K562 (cell line): ENCODE results near the gene SLCO3A1. TPM values are rescaled to one million over a fixed set of nuclear protein-coding genes. Genes with fewer than 3 reads are reported as not detected.

Source experiments
- ATAC-seq: fragments of 200-7000 bp; cut with Tn5 transposase; 3 replicates; pipeline ENCODE4 v1.9.1; 2020; ENCODE audit warnings: moderate library complexity
- BruUV-seq: library from RNA; stranded (reverse); fragments of 400-500 nt; replicated peaks from 2 replicates; lab custom pipeline; 2021; lab: Mats Ljungman, UMichigan
- CTCF ChIA-PET: fragments of 300-600 bp; formaldehyde crosslinking; extraction: SDS; loops from one replicate; lab custom pipeline; 2021; ENCODE audit warnings: low intra/inter-chr PET ratio; lab: Yijun Ruan, JAX
- POLR2A ChIA-PET: fragments of 300-600, 350-650 bp; sonication (Branson Sonifier 250); formaldehyde crosslinking; extraction: SDS; loops from one replicate; lab custom pipeline; 2021; ENCODE audit warnings: antibody characterized with exemption, inconsistent platforms; lab: Yijun Ruan, JAX
- DNase-seq, 4 experiments: peaks; one replicate each; pipeline versions ENCODE4 v3.0.0 to v3.0.0-alpha.2; 2011 to 2018; ENCODE audit warnings: low spot score in 3 of 4, mixed read lengths in 3 of 4; ENCODE audit errors: extremely low read depth in 1 of 4
- FAIRE-seq: peaks from 2 replicates; lab custom pipeline; 2011; peaks lifted over from hg19 to GRCh38; lab: Jason Lieb, UNC
- H2AFZ ChIP-seq: 2 replicates; pipeline ENCODE4 v1.6.0; 2011; ENCODE audit warnings: low read depth, low read length, control low read depth, inconsistent platforms
- H3K27ac ChIP-seq: fragments of 200-600 bp; 3 replicates; pipeline ENCODE4 v1.8.0; 2011; ENCODE audit warnings: low read depth, mild to moderate bottlenecking, control low read depth, inconsistent platforms, low read length, moderate library complexity, mixed read lengths; ENCODE audit errors: extremely low read depth
- H3K27me3 ChIP-seq, 2 experiments: fragments of 300-600 bp in 1 of 2; 2 replicates in 1 of 2; 3 replicates in 1 of 2; pipeline versions ENCODE4 v1.6.0 to v1.8.0; 2011; ENCODE audit warnings: inconsistent platforms in 2 of 2, low read length in 2 of 2, mild to moderate bottlenecking in 1 of 2, mixed read lengths in 1 of 2, moderate library complexity in 1 of 2; ENCODE audit not compliant: control insufficient read depth in 2 of 2, insufficient read depth in 2 of 2
- H3K36me3 ChIP-seq: fragments of 300-600 bp; 3 replicates; pipeline ENCODE4 v1.8.0; 2011; ENCODE audit warnings: mild to moderate bottlenecking, low read length, inconsistent platforms; ENCODE audit not compliant: control insufficient read depth, insufficient read depth
- H3K4me1 ChIP-seq, 2 experiments: fragments of 200-600 bp in 1 of 2; replicated peaks in 1 of 2; 2 replicates in 1 of 2; 3 replicates in 1 of 2; pipeline versions ENCODE4 v1.5.1 to v1.8.0; 2011; ENCODE audit warnings: inconsistent platforms in 2 of 2, low read length in 2 of 2, mild to moderate bottlenecking in 1 of 2, mixed read lengths in 1 of 2, moderate library complexity in 1 of 2; ENCODE audit not compliant: control insufficient read depth in 2 of 2, insufficient read depth in 2 of 2
- H3K4me2 ChIP-seq: 2 replicates; pipeline ENCODE4 v1.6.1; 2011; ENCODE audit warnings: low read length, control low read depth, inconsistent platforms, mixed read lengths; ENCODE audit not compliant: insufficient read depth
- H3K4me3 ChIP-seq: fragments of 200-600 bp; sonication (generic), shearing (Covaris generic); 2 replicates; pipeline ENCODE4 v1.5.1; 2016; ENCODE audit warnings: control low read depth, inconsistent platforms
- H3K79me2 ChIP-seq: fragments of 200-600 bp; 3 replicates; pipeline ENCODE4 v1.8.0; 2011; ENCODE audit warnings: low read length, inconsistent platforms; ENCODE audit not compliant: control insufficient read depth, insufficient read depth
- H3K9ac ChIP-seq, 2 experiments: 2 replicates each; pipeline versions ENCODE4 v1.6.0 to v1.6.1; 2011; ENCODE audit warnings: low read depth in 2 of 2, low read length in 2 of 2, control low read depth in 1 of 2, inconsistent platforms in 1 of 2, mild to moderate bottlenecking in 1 of 2, mixed read lengths in 1 of 2; ENCODE audit not compliant: insufficient read depth in 1 of 2
- H3K9me1 ChIP-seq: one replicate; pipeline ENCODE4 v1.6.0; 2011; ENCODE audit warnings: inconsistent platforms, mild to moderate bottlenecking, low read length, moderate library complexity; ENCODE audit not compliant: control insufficient read depth, insufficient read depth
- H3K9me3 ChIP-seq: replicated peaks from 2 replicates; pipeline ENCODE4 v1.5.1; 2011; ENCODE audit warnings: low read depth, low read length, inconsistent platforms; ENCODE audit not compliant: control insufficient read depth, insufficient read depth
- H4K20me1 ChIP-seq: replicated peaks from 2 replicates; pipeline ENCODE4 v1.6.1; 2011; ENCODE audit warnings: low read length, inconsistent platforms, mixed read lengths; ENCODE audit not compliant: control insufficient read depth, insufficient read depth
- CHCHD3 ChIP-seq: fragments of 250-450 bp; sonication (Bioruptor Pico); IDR thresholded peaks from 2 replicates; pipeline ENCODE4 v2.1.2; 2022; ENCODE audit warnings: mild to moderate bottlenecking
- GATAD2A ChIP-seq: fragments of 450-650 bp; IDR thresholded peaks from 2 replicates; pipeline ENCODE4 v1.6.1; 2017
- HDAC2 ChIP-seq: fragments of 450-650 bp; IDR thresholded peaks from 2 replicates; pipeline ENCODE4 v1.6.1; 2016; ENCODE audit warnings: mild to moderate bottlenecking
- ILK ChIP-seq: fragments of 450-650 bp; IDR thresholded peaks from 2 replicates; pipeline ENCODE4 v1.6.1; 2016; ENCODE audit warnings: missing genetic modification characterization, low read depth, mild to moderate bottlenecking, missing compliant biosample characterization, moderate library complexity, borderline replicate concordance
- NR4A1 ChIP-seq, 2 experiments: fragments of 250-450 bp in 1 of 2; fragments of 450-650 bp in 1 of 2; sonication (Bioruptor Pico) in 1 of 2; IDR thresholded peaks; 2 replicates each; pipeline versions ENCODE4 v1.4.0 to v1.6.1; 2016 to 2020; ENCODE audit warnings: mild to moderate bottlenecking in 2 of 2, missing compliant biosample characterization in 1 of 2, missing genetic modification characterization in 1 of 2, moderate library complexity in 1 of 2
- RBBP5 ChIP-seq: fragments of 200-600 bp; sonication (generic); IDR thresholded peaks from 2 replicates; pipeline ENCODE4 v1.6.1; 2012; ENCODE audit warnings: borderline replicate concordance, mild to moderate bottlenecking, low read length, control low read depth, inconsistent platforms; ENCODE audit not compliant: insufficient read depth, poor library complexity, severe bottlenecking
- RFX5 ChIP-seq: IDR thresholded peaks from 2 replicates; pipeline ENCODE4 v1.6.1; 2011; ENCODE audit warnings: low read depth, mild to moderate bottlenecking, improper control_type of control experiment, low read length
- ZC3H11A ChIP-seq: IDR thresholded peaks from 2 replicates; pipeline ENCODE4 v1.6.1; 2012; ENCODE audit warnings: low read depth, low read length, improper control_type of control experiment
- ZNF184 ChIP-seq: sonication (generic); formaldehyde crosslinking; IDR thresholded peaks from 2 replicates; pipeline ENCODE4 v1.5.0; 2020; ENCODE audit warnings: missing genetic modification reagents
- ZNF217 ChIP-seq: sonication (generic); formaldehyde crosslinking; IDR thresholded peaks from 2 replicates; pipeline ENCODE4 v1.8.0; 2022; ENCODE audit warnings: mild to moderate bottlenecking, missing genetic modification reagents
- ZNF444 ChIP-seq: fragments of 250-450 bp; sonication (Bioruptor Pico); IDR thresholded peaks from 2 replicates; pipeline ENCODE4 v1.4.0; 2020; ENCODE audit warnings: mild to moderate bottlenecking, moderate library complexity
- ZNF668 ChIP-seq: fragments of 250-450 bp; sonication (Bioruptor Pico); IDR thresholded peaks from 2 replicates; pipeline ENCODE4 v1.8.0; 2022; ENCODE audit warnings: mild to moderate bottlenecking, inconsistent platforms
- WGBS: fragments of 100-300 bp; shearing (Covaris generic); methylation state at CpG from one replicate; pipeline ENCODE4 v1.1.6; 2016; ENCODE audit warnings: low coverage, mixed read lengths; ENCODE audit not compliant: insufficient coverage; ENCODE audit errors: missing lambda C conversion rate; 5-methylcytosine and 5-hydroxymethylcytosine counted together
- in situ Hi-C: fragments of 300-500 bp; cut with MboI; formaldehyde crosslinking; loops from 4 replicates; pipeline ENCODE4 v1.15.0; 2018; ENCODE audit warnings: inconsistent platforms, mixed read lengths
- intact Hi-C: fragments of 100-400 bp; cut with micrococcal nuclease; formaldehyde crosslinking; loops from 2 replicates; pipeline ENCODE4 v1.14.2; 2022
- polyA plus RNA-seq, 8 experiments: library from polyadenylated mRNA; depleted of rRNA in 4 of 8; stranded (reverse) in 5 of 8; unstranded in 3 of 8; fragments of >200 nt; fragmentation: Nextera tagmentation in 2 of 8; fragmentation: Illumina TruSeq in 1 of 8; extraction: Ambion mirVana in 2 of 8; extraction: Trizol in 1 of 8; gene quantifications; 2 replicates each; pipeline versions ENCODE4 v1.2.1 to v1.2.3, GENCODE V29; 2011 to 2014; ENCODE audit warnings: inconsistent platforms in 1 of 8, missing spikeins in 1 of 8
- total RNA-seq, 7 experiments: library from RNA; depleted of rRNA in 6 of 7; stranded (reverse); fragments of >200 nt in 6 of 7; fragmentation: Illumina TruSeq in 2 of 7; extraction: Trizol in 2 of 7; gene quantifications; 2 replicates each; pipeline versions ENCODE4 v1.2.1 to v1.2.3, GENCODE V29; 2011 to 2021; ENCODE audit warnings: low replicate concordance in 1 of 7
- TF ChIP-seq, protein P1 (sequence below): sonication (generic); formaldehyde crosslinking; IDR thresholded peaks from 2 replicates; pipeline ENCODE4 v1.8.0; 2022; ENCODE audit warnings: missing genetic modification reagents, mild to moderate bottlenecking, moderate library complexity, borderline replicate concordance
- TF ChIP-seq, protein P2 (sequence below): fragments of 250-450 bp; sonication (Bioruptor Pico); IDR thresholded peaks from 2 replicates; pipeline ENCODE4 v1.9.0; 2021; ENCODE audit warnings: mild to moderate bottlenecking, inconsistent platforms
- TF ChIP-seq, protein P3 (sequence below): sonication (generic); formaldehyde crosslinking; IDR thresholded peaks from 2 replicates; pipeline ENCODE4 v1.8.1; 2023; ENCODE audit warnings: mild to moderate bottlenecking, missing genetic modification reagents, moderate library complexity
- TF ChIP-seq, protein P4 (sequence below), 2 experiments: fragments of 450-650 bp in 1 of 2; sonication (generic) in 1 of 2; formaldehyde crosslinking in 1 of 2; IDR thresholded peaks in 1 of 2; conservative IDR thresholded peaks in 1 of 2; 2 replicates each; pipeline versions ENCODE4 v1.6.1 to v1.8.1; 2016 to 2023; ENCODE audit warnings: mild to moderate bottlenecking in 2 of 2, moderate library complexity in 2 of 2, inconsistent platforms in 1 of 2, missing genetic modification reagents in 1 of 2

SLCO3A1 gene
- total and polyA plus RNA-seq, 9 of the 15 experiments (the other 6 are each of a cell fraction or from before 2014, with no cell fraction given): 0.01 to 0.84 (median 0.06) TPM; not detected in 3

DNA sequence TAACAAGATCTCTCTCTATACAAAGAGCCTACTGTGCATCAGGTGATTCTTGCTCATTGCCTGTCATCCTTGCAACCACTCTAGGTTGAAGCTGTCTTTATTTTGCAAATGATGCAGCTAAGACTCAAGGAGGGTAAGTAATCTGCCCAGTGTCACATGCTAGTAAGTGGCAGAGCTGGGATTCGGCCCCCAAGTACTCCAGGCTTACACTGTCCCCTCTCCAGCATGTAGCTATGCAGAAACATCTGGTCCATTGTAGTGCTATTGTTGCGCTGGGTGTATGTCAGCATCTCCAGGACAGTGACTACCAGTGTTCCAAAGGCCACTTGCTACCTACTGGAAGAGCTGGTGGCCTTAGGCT lies 248.9 kb downstream of the SLCO3A1 start:
- in situ Hi-C loops: no loop called here
- ChIA-PET POLR2A (no interaction called here), CTCF (no interaction called here)
- no peak overlapping the region for H3K9ac ChIP-seq
- BruUV-seq: no TSS peak
- no peaks in the 10 kb centered on the region for H3K36me3 ChIP-seq
- no peak for FAIRE-seq
- no peak overlapping the region for H3K27ac ChIP-seq
- no peak for ATAC-seq
- no peak overlapping the region for H3K4me3 ChIP-seq
- DNase-seq: no peak
- H3K4me1 ChIP-seq: no peaks in the 10 kb centered on the region
- peaks cover 2 to 36% of the 10 kb centered on the region in 2 experiments; a peak in 3 of 5 replicates for H3K27me3 ChIP-seq
- no peaks in the 10 kb centered on the region for H3K79me2 ChIP-seq
- TF ChIP-seq RBBP5 (no peak), ZNF668 (no peak), ZNF217 (CRISPR knock-in tag) (no peak), ZNF184 (no peak), ILK (tag) (no peak), NR4A1 (CRISPR knock-in tag; IDR thresholded peaks at IDR 0.05) (no peak), NR4A1 (tag; IDR thresholded peaks at IDR 0.05) (no peak), RFX5 (no peak), ZNF444 (CRISPR knock-in tag) (no peak), GATAD2A (no peak), HDAC2 (no peak), CHCHD3 (CRISPR knock-in tag) (no peak), ZC3H11A (no peak)
- TF ChIP-seq, protein P1, sequence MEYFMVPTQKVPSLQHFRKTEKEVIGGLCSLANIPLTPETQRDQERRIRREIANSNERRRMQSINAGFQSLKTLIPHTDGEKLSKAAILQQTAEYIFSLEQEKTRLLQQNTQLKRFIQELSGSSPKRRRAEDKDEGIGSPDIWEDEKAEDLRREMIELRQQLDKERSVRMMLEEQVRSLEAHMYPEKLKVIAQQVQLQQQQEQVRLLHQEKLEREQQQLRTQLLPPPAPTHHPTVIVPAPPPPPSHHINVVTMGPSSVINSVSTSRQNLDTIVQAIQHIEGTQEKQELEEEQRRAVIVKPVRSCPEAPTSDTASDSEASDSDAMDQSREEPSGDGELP (CRISPR knock-in tag): no peak
- TF ChIP-seq, protein P2, sequence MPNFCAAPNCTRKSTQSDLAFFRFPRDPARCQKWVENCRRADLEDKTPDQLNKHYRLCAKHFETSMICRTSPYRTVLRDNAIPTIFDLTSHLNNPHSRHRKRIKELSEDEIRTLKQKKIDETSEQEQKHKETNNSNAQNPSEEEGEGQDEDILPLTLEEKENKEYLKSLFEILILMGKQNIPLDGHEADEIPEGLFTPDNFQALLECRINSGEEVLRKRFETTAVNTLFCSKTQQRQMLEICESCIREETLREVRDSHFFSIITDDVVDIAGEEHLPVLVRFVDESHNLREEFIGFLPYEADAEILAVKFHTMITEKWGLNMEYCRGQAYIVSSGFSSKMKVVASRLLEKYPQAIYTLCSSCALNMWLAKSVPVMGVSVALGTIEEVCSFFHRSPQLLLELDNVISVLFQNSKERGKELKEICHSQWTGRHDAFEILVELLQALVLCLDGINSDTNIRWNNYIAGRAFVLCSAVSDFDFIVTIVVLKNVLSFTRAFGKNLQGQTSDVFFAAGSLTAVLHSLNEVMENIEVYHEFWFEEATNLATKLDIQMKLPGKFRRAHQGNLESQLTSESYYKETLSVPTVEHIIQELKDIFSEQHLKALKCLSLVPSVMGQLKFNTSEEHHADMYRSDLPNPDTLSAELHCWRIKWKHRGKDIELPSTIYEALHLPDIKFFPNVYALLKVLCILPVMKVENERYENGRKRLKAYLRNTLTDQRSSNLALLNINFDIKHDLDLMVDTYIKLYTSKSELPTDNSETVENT: no peak
- TF ChIP-seq, protein P3, sequence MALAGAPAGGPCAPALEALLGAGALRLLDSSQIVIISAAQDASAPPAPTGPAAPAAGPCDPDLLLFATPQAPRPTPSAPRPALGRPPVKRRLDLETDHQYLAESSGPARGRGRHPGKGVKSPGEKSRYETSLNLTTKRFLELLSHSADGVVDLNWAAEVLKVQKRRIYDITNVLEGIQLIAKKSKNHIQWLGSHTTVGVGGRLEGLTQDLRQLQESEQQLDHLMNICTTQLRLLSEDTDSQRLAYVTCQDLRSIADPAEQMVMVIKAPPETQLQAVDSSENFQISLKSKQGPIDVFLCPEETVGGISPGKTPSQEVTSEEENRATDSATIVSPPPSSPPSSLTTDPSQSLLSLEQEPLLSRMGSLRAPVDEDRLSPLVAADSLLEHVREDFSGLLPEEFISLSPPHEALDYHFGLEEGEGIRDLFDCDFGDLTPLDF (CRISPR knock-in tag): no peak
- TF ChIP-seq, protein P4, sequence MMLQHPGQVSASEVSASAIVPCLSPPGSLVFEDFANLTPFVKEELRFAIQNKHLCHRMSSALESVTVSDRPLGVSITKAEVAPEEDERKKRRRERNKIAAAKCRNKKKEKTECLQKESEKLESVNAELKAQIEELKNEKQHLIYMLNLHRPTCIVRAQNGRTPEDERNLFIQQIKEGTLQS (IDR thresholded peaks at IDR 0.05): no peak
- TF ChIP-seq, protein P4 (CRISPR knock-in tag; conservative IDR thresholded peaks at IDR 0.05): no peak
- no peaks in the 10 kb centered on the region for H3K9me1 ChIP-seq
- peaks cover 4% of the 10 kb centered on the region; the same call in 1 of the 2 replicates for H4K20me1 ChIP-seq
- no peak overlapping the region for H3K4me2 ChIP-seq
- intact Hi-C loops: no loop called here
- H3K9me3 ChIP-seq: no peaks in the 10 kb centered on the region
- H2AFZ ChIP-seq: no peak overlapping the region
- 0% methylated on average over 2 of the region's 2 CpGs for WGBS
